Transverse colon (tissue), 4 donors: ENCODE results near the gene COQ8B. TPM values are rescaled to one million over a fixed set of nuclear protein-coding genes. Genes with fewer than 3 reads are reported as not detected.

ENCODE experiments used
- DNase-seq: peaks from one replicate; pipeline ENCODE4 v3.0.0-alpha.2; 2019
- H3K27ac ChIP-seq, 4 donors: fragments of 200-600 bp; sonication (generic); 2 replicates each; pipeline ENCODE4 v1.5.1; 2016 to 2018; ENCODE audit warnings: inconsistent platforms in 4 of 4
- H3K27me3 ChIP-seq: fragments of 200-600 bp; sonication (generic); 2 replicates; pipeline ENCODE4 v1.5.1; 2017; ENCODE audit warnings: inconsistent platforms
- H3K36me3 ChIP-seq, 4 donors: fragments of 200-600 bp; sonication (generic); 2 replicates each; pipeline ENCODE4 v1.5.1; 2017 to 2019; ENCODE audit warnings: inconsistent platforms in 4 of 4
- H3K4me1 ChIP-seq, 4 donors: fragments of 200-600 bp; sonication (generic); 2 replicates each; pipeline ENCODE4 v1.5.1; 2017 to 2020; ENCODE audit warnings: inconsistent platforms in 4 of 4
- H3K4me3 ChIP-seq, 4 donors: fragments of 200-600 bp; sonication (generic); 1 replicate in 1 of 4; 2 replicates in 3 of 4; pipeline versions ENCODE4 v1.5.1 to v1.6.1; 2017 to 2019; ENCODE audit warnings: inconsistent platforms in 4 of 4
- H3K9me3 ChIP-seq, 2 donors: fragments of 200-600 bp; sonication (generic); 2 replicates each; pipeline ENCODE4 v1.5.1; 2017 to 2019; ENCODE audit warnings: inconsistent platforms in 2 of 2
- EP300 ChIP-seq: sonication (generic); formaldehyde crosslinking; IDR thresholded peaks from one replicate; pipeline ENCODE4 v1.6.1; 2017; ENCODE audit warnings: antibody characterized with exemption, low read depth
- POLR2A ChIP-seq: fragments of 450-650 bp; IDR thresholded peaks from one replicate; pipeline ENCODE4 v1.6.1; 2016; ENCODE audit warnings: antibody characterized with exemption, mild to moderate bottlenecking, moderate library complexity
- POLR2AphosphoS5 ChIP-seq, 3 donors: sonication (generic); formaldehyde crosslinking; IDR thresholded peaks; one replicate each; pipeline ENCODE4 v1.6.1; 2016; ENCODE audit warnings: antibody characterized with exemption in 3 of 3
- WGBS, 2 donors: methylation state at CpG; one replicate each; pipeline ENCODE4 v1.1.5; 2018; ENCODE audit warnings: low coverage in 1 of 2; 5-methylcytosine and 5-hydroxymethylcytosine counted together
- in situ Hi-C, 4 donors: fragments of 200-750 bp; cut with MboI; loops; one replicate each; pipeline versions ENCODE4 v1.15.0 to v1.15.1; 2017; ENCODE audit warnings: low sequenced_read_pairs in 3 of 4, low pct_ligation_motif_present in 1 of 4, low pct_unique_long_range_greater_than_20kb in 1 of 4
- intact Hi-C: fragments of 100-400 bp; cut with DNase I; formaldehyde crosslinking; loops from one replicate; pipeline ENCODE4 v1.15.1; 2023; ENCODE audit warnings: low total_unique reads
- total RNA-seq, 4 donors: library from RNA; depleted of rRNA; stranded (reverse); fragments of >200 nt; gene quantifications; one replicate each; pipeline ENCODE4 v1.1.0, GENCODE V29; 2016
- TF ChIP-seq, protein P1 (sequence below), 5 experiments: fragments of 200-600 bp in 3 of 5; fragments of 450-650 bp in 2 of 5; sonication (generic) in 3 of 5; IDR thresholded peaks; 1 replicate in 2 of 5; 2 replicates in 3 of 5; pipeline ENCODE4 v1.5.1; 2016 to 2017; ENCODE audit warnings: antibody characterized with exemption in 5 of 5, inconsistent platforms in 3 of 5, mild to moderate bottlenecking in 2 of 5, moderate library complexity in 1 of 5

COQ8B gene
- total RNA-seq, 4 donors from 2014 or later = 15.3 to 41.2 (median 36.5) TPM

DNA sequence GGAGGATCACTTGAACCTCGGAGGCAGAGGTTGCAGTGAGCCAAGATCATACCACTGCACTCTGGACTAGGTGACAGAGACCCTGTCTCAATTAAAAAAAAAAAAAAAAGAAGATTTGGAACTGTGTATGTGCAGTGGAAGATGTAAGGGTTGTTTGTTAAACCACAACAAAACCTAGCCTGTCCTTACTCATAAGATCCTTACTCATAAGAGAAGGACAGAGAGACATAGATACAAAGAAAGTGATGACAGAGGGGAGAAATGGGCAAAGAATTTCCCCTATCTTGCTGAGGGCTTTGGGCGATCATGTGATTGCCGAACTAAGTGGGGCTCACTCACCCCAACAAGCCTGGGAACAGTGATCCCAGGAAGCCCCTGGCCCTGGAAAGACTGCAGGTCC is 8.2 kb upstream of the COQ8B start:
- no peaks in the 10 kb centered on the region for H3K27me3 ChIP-seq
- intact Hi-C loops (no loop called here), in situ Hi-C loops (loop anchor here in 1 of 4 donors (25.0 kb wide), 1 partner anchor 87 kb away; no protein-coding TSS in a partner anchor)
- WGBS, 2 donors = 68 to 99% methylated on average over 3 of the region's 3 CpGs
- no peak for DNase-seq
- TF ChIP-seq POLR2AphosphoS5 (IDR thresholded peaks at IDR 0.05) = no peak
- no peak overlapping the region for H3K27ac ChIP-seq
- no peak overlapping the region for H3K4me3 ChIP-seq
- no peaks in the 10 kb centered on the region for H3K9me3 ChIP-seq
- H3K36me3 ChIP-seq = peaks cover 0 to 48% (median 22%) of the 10 kb centered on the region in 4 donors
- H3K4me1 ChIP-seq = peaks cover 6 to 31% (median 24%) of the 10 kb centered on the region in 4 donors

DNA sequence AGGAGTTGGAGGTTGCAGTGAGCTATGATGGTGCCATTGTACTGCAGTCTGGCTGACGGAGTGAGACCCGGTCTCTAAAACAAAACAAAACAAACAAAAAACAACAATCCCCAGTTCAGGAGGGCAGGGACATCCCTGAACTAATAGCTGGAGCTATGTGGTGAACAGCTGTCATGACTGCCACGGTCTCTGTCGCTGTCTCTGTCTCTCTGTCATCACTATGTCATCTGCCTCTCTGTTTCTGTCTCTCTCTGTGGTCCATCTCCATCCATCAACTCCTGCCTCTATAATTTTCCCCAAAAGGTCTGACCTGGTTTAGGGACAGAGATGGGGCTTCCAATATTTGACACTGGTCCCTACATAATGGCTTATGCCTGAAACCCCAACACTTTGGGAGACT is 7.6 kb upstream of the COQ8B start:
- H3K4me1 ChIP-seq = peaks cover 11 to 36% (median 30%) of the 10 kb centered on the region in 4 donors

DNA sequence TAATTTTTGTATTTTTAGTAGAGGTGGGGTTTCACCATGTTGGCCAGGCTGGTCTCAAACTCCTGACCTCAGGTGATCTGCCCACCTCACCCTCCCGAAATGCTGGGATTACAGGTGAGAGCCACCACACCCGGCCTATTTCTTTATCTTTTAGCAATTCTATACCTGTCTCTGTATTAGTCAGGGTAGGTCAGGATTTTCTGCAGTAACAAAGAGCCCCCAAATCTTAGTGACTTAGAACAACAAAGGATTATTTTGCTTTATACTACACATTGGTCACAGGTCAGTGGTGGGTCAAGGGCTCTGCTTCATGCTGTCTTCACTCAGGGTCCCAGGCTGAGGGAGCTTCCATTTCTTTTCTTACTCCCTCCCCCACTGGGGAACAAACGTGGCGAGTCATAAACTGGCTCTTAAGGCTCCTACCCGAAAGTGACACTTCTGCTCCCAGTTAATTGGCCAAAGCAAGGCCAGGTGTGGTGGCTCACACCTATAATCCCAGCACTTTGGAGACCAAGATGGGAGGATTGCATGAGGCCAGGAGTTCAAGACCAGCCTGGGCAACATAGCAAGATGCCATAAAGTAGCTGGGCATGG is 7.1 kb upstream of the COQ8B start:
- Histone ChIP-seq H3K27me3 (no peaks in the 10 kb centered on the region), H3K9me3 (no peaks in the 10 kb centered on the region), H3K4me1 (peaks cover 12 to 40% (median 35%) of the 10 kb centered on the region in 4 donors), H3K36me3 (peaks cover 0 to 37% (median 19%) of the 10 kb centered on the region in 4 donors), H3K4me3 (no peak overlapping the region), H3K27ac (no peak overlapping the region)
- TF ChIP-seq EP300 (no peak), POLR2A (no peak), POLR2AphosphoS5 (IDR thresholded peaks at IDR 0.05) (no peak)
- TF ChIP-seq, protein P1, sequence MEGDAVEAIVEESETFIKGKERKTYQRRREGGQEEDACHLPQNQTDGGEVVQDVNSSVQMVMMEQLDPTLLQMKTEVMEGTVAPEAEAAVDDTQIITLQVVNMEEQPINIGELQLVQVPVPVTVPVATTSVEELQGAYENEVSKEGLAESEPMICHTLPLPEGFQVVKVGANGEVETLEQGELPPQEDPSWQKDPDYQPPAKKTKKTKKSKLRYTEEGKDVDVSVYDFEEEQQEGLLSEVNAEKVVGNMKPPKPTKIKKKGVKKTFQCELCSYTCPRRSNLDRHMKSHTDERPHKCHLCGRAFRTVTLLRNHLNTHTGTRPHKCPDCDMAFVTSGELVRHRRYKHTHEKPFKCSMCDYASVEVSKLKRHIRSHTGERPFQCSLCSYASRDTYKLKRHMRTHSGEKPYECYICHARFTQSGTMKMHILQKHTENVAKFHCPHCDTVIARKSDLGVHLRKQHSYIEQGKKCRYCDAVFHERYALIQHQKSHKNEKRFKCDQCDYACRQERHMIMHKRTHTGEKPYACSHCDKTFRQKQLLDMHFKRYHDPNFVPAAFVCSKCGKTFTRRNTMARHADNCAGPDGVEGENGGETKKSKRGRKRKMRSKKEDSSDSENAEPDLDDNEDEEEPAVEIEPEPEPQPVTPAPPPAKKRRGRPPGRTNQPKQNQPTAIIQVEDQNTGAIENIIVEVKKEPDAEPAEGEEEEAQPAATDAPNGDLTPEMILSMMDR (IDR thresholded peaks at IDR 0.05) = no peak
- DNase-seq = no peak
- 86 to 100% methylated on average over 2 to 5 of the region's 5 CpGs for WGBS, 2 donors
- in situ Hi-C loops = loop anchor here in 1 of 4 donors (25.0 kb wide), 1 partner anchor 89 kb away; no protein-coding TSS in a partner anchor
- intact Hi-C loops = no loop called here

More for the DNA sequence above, 7.6 kb upstream of the COQ8B start:
- Histone ChIP-seq H3K4me3 (no peak overlapping the region), H3K9me3 (no peaks in the 10 kb centered on the region), H3K36me3 (peaks cover 0 to 42% (median 19%) of the 10 kb centered on the region in 4 donors), H3K27me3 (no peaks in the 10 kb centered on the region), H3K27ac (no peak overlapping the region)
- TF ChIP-seq, protein P1 (IDR thresholded peaks at IDR 0.05) = no peak
- TF ChIP-seq POLR2AphosphoS5 (IDR thresholded peaks at IDR 0.05) (no peak), EP300 (no peak), POLR2A (no peak)
- WGBS, 2 donors = 92 to 93% methylated on average over 3 to 4 of the region's 4 CpGs
- in situ Hi-C loops (loop anchor here in 1 of 4 donors (25.0 kb wide), 1 partner anchor 88 kb away; no protein-coding TSS in a partner anchor), intact Hi-C loops (no loop called here)
- no peak for DNase-seq

DNA sequence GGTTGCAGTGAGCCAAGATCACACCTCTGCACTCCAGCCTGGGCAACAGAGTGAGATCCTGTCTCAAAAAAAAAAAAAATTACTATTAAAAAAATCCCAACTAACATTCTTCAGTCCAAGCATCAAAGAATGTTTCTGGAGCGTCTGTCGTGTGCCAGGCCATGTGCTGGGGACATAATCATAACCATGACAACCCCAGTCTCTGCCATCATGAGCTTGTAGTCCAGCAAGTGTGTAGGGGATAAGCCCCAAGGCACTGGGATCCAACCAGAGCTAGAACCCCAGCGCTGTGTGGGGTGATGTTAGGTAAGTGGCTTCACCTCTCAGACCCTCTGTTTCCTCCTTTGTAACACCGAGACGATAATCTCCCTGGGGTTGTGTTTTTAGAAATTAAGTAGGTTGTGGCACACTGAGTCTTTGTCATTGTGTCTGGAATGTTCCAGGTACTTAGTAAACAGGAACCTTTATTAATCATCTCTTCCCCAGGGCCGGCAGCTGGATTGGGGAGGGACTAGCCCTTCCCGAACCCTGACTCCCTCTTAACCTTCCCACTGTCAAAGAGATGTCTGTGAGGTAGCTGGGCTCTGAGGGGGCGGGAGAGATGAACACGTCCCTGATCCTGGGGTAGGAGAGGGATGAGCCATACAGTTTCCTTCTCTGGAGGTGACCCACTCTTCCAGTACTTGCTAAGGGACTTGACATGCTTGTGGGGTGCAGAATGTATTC is 5.4 kb upstream of the COQ8B start:
- intact Hi-C loops (no loop called here), in situ Hi-C loops (loop anchor here in 1 of 4 donors (25.0 kb wide), 1 partner anchor 90 kb away; no protein-coding TSS in a partner anchor)
- 73 to 82% methylated on average over 5 to 9 of the region's 9 CpGs for WGBS, 2 donors
- Histone ChIP-seq H3K36me3 (peaks cover 0 to 21% (median 11%) of the 10 kb centered on the region in 4 donors), H3K27ac (peak overlapping the region; percentile 94 to 99 (median 98)), H3K27me3 (no peaks in the 10 kb centered on the region), H3K9me3 (no peaks in the 10 kb centered on the region), H3K4me1 (peaks cover 12 to 53% (median 41%) of the 10 kb centered on the region in 4 donors), H3K4me3 (peak overlapping the region in 1 of 4 donors; percentile 96)
- no peak for DNase-seq
- no peak for TF ChIP-seq POLR2AphosphoS5 (IDR thresholded peaks at IDR 0.05)
- TF ChIP-seq, protein P1 (IDR thresholded peaks at IDR 0.05) = no peak
- TF ChIP-seq POLR2A = no peak
- TF ChIP-seq EP300 = no peak
